H1 (cell line): ENCODE measurements around the gene G6PC3.

Experiments
- CHD1 ChIP-seq: IDR thresholded peaks from 2 replicates; pipeline ENCODE4 v1.6.1; 2012; ENCODE audit warnings: low read depth, low read length, improper control_type of control experiment
- EP300 ChIP-seq, 2 experiments: IDR thresholded peaks; 1 replicate in 1 of 2; 2 replicates in 1 of 2; pipeline ENCODE4 v1.6.1; 2011 to 2012; ENCODE audit warnings: low read depth in 2 of 2, low read length in 2 of 2, mild to moderate bottlenecking in 2 of 2, borderline replicate concordance in 1 of 2, inconsistent platforms in 1 of 2, moderate library complexity in 1 of 2
- HDAC2 ChIP-seq, 2 experiments: fragments of 300-600 bp in 1 of 2; sonication (generic) in 1 of 2; IDR thresholded peaks; 2 replicates each; pipeline ENCODE4 v1.6.1; 2011 to 2012; ENCODE audit warnings: low read depth in 2 of 2, low read length in 2 of 2, mild to moderate bottlenecking in 2 of 2, moderate library complexity in 2 of 2, borderline replicate concordance in 1 of 2, inconsistent platforms in 1 of 2
- JUND ChIP-seq: IDR thresholded peaks from 2 replicates; pipeline ENCODE4 v1.6.1; 2011; ENCODE audit warnings: mild to moderate bottlenecking, improper control_type of control experiment, low read length
- KDM1A ChIP-seq: fragments of 200-600, 300-600 bp; sonication (generic); IDR thresholded peaks from 2 replicates; pipeline ENCODE4 v1.7.1; 2016; ENCODE audit warnings: mild to moderate bottlenecking, low read length, borderline replicate concordance
- PHF8 ChIP-seq: fragments of 200-600 bp; sonication (generic); conservative IDR thresholded peaks from 2 replicates; pipeline ENCODE4 v1.7.1; 2012; ENCODE audit warnings: low read depth, mild to moderate bottlenecking, inconsistent platforms, low read length, moderate library complexity
- POLR2A ChIP-seq, 2 experiments: IDR thresholded peaks; 1 replicate in 1 of 2; 2 replicates in 1 of 2; pipeline ENCODE4 v1.6.1; 2011; ENCODE audit warnings: low read depth in 2 of 2, low read length in 2 of 2, mild to moderate bottlenecking in 2 of 2; ENCODE audit errors: control extremely low read depth in 1 of 2
- POLR2AphosphoS5 ChIP-seq: IDR thresholded peaks from 2 replicates; pipeline ENCODE4 v1.6.1; 2011; ENCODE audit warnings: low read depth, low read length
- SIN3A ChIP-seq, 2 experiments: IDR thresholded peaks in 1 of 2; conservative IDR thresholded peaks in 1 of 2; 2 replicates each; pipeline ENCODE4 v1.6.1; 2011 to 2012; ENCODE audit warnings: low read length in 2 of 2, improper control_type of control experiment in 1 of 2, low read depth in 1 of 2, mild to moderate bottlenecking in 1 of 2
- SP2 ChIP-seq: IDR thresholded peaks from 2 replicates; pipeline ENCODE4 v1.6.1; 2012; ENCODE audit warnings: mild to moderate bottlenecking, low read length, inconsistent platforms
- TAF7 ChIP-seq: optimal IDR thresholded peaks from 2 replicates; pipeline ENCODE3; 2011; ENCODE audit warnings: low read depth, mild to moderate bottlenecking, inconsistent platforms, low read length, moderate library complexity, borderline replicate concordance
- ZNF274 ChIP-seq: IDR thresholded peaks from 2 replicates; pipeline ENCODE4 v1.7.0; 2012; ENCODE audit warnings: low read length, borderline replicate concordance; ENCODE audit errors: extremely low read depth
- TF ChIP-seq, protein P1 (sequence below), 3 experiments: IDR thresholded peaks; 1 replicate in 2 of 3; 2 replicates in 1 of 3; pipeline versions ENCODE4 v1.5.1 to v1.6.1; 2011; ENCODE audit warnings: low read length in 3 of 3, mild to moderate bottlenecking in 3 of 3, inconsistent platforms in 2 of 3, low read depth in 1 of 3, moderate library complexity in 1 of 3; ENCODE audit not compliant: insufficient read depth in 1 of 3; ENCODE audit errors: control extremely low read depth in 1 of 3
- TF ChIP-seq, protein P2 (sequence below): IDR thresholded peaks from 2 replicates; pipeline ENCODE4 v1.6.1; 2012; ENCODE audit warnings: low read length, inconsistent platforms

DNA sequence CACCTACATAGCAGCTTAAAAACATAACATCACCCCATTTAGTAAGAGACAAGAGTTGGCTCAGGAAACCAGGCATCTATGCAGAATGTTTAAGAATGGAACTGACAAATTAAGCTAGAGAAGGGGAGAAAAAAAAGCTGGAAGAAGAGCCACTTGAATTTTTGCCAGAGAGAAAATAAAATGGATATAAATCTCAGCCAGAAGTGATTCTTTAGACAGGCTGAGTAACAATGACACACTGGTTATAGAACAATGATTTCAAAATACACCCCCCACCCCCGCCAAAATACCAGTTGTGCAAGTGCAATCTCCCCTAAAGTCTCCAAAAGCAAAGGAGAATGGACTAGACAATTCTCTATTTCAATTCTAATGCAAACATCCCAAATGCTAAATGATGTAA, 26.5 kb upstream of the G6PC3 start:
- TF ChIP-seq JUND (no peak), POLR2AphosphoS5 (no peak), ZNF274 (no peak), SIN3A (conservative IDR thresholded peaks at IDR 0.05 in 1 of 2, IDR thresholded peaks at IDR 0.05 in 1 of 2; ENCODE audit: low read depth in 1 of 2, low read length in 2 of 2) (no peak), TAF7 (no peak), POLR2A (IDR thresholded peaks at IDR 0.05; ENCODE audit: control extremely low read depth in 1 of 2, low read depth in 2 of 2, low read length in 2 of 2) (no peak), KDM1A (no peak), EP300 (IDR thresholded peaks at IDR 0.05; ENCODE audit: borderline replicate concordance in 1 of 2, low read depth in 2 of 2, low read length in 2 of 2) (no peak), SP2 (no peak), CHD1 (no peak), PHF8 (no peak), HDAC2 (IDR thresholded peaks at IDR 0.05; ENCODE audit: borderline replicate concordance in 1 of 2, low read depth in 2 of 2, low read length in 2 of 2) (no peak)
- TF ChIP-seq, protein P1, sequence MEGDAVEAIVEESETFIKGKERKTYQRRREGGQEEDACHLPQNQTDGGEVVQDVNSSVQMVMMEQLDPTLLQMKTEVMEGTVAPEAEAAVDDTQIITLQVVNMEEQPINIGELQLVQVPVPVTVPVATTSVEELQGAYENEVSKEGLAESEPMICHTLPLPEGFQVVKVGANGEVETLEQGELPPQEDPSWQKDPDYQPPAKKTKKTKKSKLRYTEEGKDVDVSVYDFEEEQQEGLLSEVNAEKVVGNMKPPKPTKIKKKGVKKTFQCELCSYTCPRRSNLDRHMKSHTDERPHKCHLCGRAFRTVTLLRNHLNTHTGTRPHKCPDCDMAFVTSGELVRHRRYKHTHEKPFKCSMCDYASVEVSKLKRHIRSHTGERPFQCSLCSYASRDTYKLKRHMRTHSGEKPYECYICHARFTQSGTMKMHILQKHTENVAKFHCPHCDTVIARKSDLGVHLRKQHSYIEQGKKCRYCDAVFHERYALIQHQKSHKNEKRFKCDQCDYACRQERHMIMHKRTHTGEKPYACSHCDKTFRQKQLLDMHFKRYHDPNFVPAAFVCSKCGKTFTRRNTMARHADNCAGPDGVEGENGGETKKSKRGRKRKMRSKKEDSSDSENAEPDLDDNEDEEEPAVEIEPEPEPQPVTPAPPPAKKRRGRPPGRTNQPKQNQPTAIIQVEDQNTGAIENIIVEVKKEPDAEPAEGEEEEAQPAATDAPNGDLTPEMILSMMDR (IDR thresholded peaks at IDR 0.05; ENCODE audit: control extremely low read depth in 1 of 3, insufficient read depth in 1 of 3, low read depth in 1 of 3, low read length in 3 of 3) = no peak
- TF ChIP-seq, protein P2, sequence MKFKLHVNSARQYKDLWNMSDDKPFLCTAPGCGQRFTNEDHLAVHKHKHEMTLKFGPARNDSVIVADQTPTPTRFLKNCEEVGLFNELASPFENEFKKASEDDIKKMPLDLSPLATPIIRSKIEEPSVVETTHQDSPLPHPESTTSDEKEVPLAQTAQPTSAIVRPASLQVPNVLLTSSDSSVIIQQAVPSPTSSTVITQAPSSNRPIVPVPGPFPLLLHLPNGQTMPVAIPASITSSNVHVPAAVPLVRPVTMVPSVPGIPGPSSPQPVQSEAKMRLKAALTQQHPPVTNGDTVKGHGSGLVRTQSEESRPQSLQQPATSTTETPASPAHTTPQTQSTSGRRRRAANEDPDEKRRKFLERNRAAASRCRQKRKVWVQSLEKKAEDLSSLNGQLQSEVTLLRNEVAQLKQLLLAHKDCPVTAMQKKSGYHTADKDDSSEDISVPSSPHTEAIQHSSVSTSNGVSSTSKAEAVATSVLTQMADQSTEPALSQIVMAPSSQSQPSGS = no peak
